Endodermal cell (in vitro differentiated cells): Measurements from ENCODE around the gene BIVM. TPM values are rescaled to one million over a fixed set of nuclear protein-coding genes. Genes with fewer than 3 reads are reported as not detected.

Experiments
- DNase-seq: peaks from one replicate; pipeline ENCODE4 v3.0.0-alpha.2; 2017
- H3K27ac ChIP-seq: 2 replicates; pipeline ENCODE4 v1.5.1; 2013; ENCODE audit warnings: mild to moderate bottlenecking, low read depth, low read length, moderate library complexity
- H3K27me3 ChIP-seq: 2 replicates; pipeline ENCODE4 v1.6.1; 2013; ENCODE audit warnings: mild to moderate bottlenecking, low read length, moderate library complexity; ENCODE audit not compliant: insufficient read depth, control insufficient read depth, poor library complexity, severe bottlenecking
- H3K36me3 ChIP-seq: 2 replicates; pipeline ENCODE4 v1.7.0; 2013; ENCODE audit warnings: mild to moderate bottlenecking, low read length, moderate library complexity; ENCODE audit not compliant: control insufficient read depth, insufficient read depth
- H3K4me1 ChIP-seq: one replicate; pipeline ENCODE4 v1.7.0; 2013; ENCODE audit warnings: low read length; ENCODE audit not compliant: control insufficient read depth, insufficient read depth
- H3K4me3 ChIP-seq: 2 replicates; pipeline ENCODE4 v1.5.1; 2013; ENCODE audit warnings: mild to moderate bottlenecking, low read length, moderate library complexity
- H3K9ac ChIP-seq: 2 replicates; pipeline ENCODE4 v1.6.1; 2013; ENCODE audit warnings: mild to moderate bottlenecking, low read length, moderate library complexity; ENCODE audit not compliant: poor library complexity, severe bottlenecking; ENCODE audit errors: extremely low read depth
- H3K9me3 ChIP-seq: 2 replicates; pipeline ENCODE4 v1.6.1; 2013; ENCODE audit warnings: mild to moderate bottlenecking, low read length, moderate library complexity; ENCODE audit not compliant: control insufficient read depth
- H3K27ac Mint-ChIP-seq: 2 replicates; pipeline ENCODE4 v1.8.0; 2020; ENCODE audit warnings: mixed read lengths
- H3K27me3 Mint-ChIP-seq: 2 replicates; pipeline ENCODE4 v1.8.0; 2021; ENCODE audit warnings: mild to moderate bottlenecking, mixed read lengths; ENCODE audit not compliant: insufficient read depth
- H3K36me3 Mint-ChIP-seq: 2 replicates; pipeline ENCODE4 v1.8.0; 2020; ENCODE audit warnings: low read depth, mixed read lengths
- H3K4me1 Mint-ChIP-seq: 2 replicates; pipeline ENCODE4 v1.8.0; 2020; ENCODE audit warnings: mixed read lengths
- H3K4me3 Mint-ChIP-seq: 2 replicates; pipeline ENCODE4 v1.8.0; 2020; ENCODE audit warnings: mild to moderate bottlenecking, moderate library complexity, mixed read lengths
- H3K9me3 Mint-ChIP-seq: 2 replicates; pipeline ENCODE4 v1.8.0; 2020; ENCODE audit warnings: mild to moderate bottlenecking, mixed read lengths
- WGBS, 2 experiments: methylation state at CpG; one replicate each; pipeline versions ENCODE4 v1.1.5 to v1.1.7; 2013; ENCODE audit warnings: missing lambda C conversion rate in 2 of 2, mixed read lengths in 1 of 2; ENCODE audit not compliant: insufficient coverage in 1 of 2, insufficient read length in 1 of 2; 5-methylcytosine and 5-hydroxymethylcytosine counted together
- long read RNA-seq, 4 experiments: library from polyadenylated mRNA in 2 of 4; library from RNA in 1 of 4; library from capped mRNA in 1 of 4; stranded (forward) in 3 of 4; unstranded in 1 of 4; transcript quantifications; one replicate each; pipeline ENCODE4 v2.0.0, GENCODE V29; 2020 to 2021; ENCODE audit warnings: inconsistent platforms in 1 of 4
- polyA plus RNA-seq, 2 experiments: library from polyadenylated mRNA; stranded (reverse); fragments of 50-300 nt; gene quantifications; one replicate each; pipeline ENCODE4 v1.2.3, GENCODE V29; 2013
- total RNA-seq, 2 donors: library from RNA; stranded (reverse); fragmentation: NEBNext Ultra II Directional in 1 of 2; extraction: Animal tissue kit (Norgen Biotek cat#: 25700) in 1 of 2; gene quantifications; 2 replicates in 1 of 2; 3 replicates in 1 of 2; pipeline ENCODE4 v1.2.1, GENCODE V29; 2021
- TF ChIP-seq, protein P1 (sequence below): fragments of 200-600 bp; sonication (generic); conservative IDR thresholded peaks from 2 replicates; pipeline ENCODE4 v1.5.0; 2021; ENCODE audit warnings: antibody characterized with exemption, mild to moderate bottlenecking

Gene BIVM, protein sequence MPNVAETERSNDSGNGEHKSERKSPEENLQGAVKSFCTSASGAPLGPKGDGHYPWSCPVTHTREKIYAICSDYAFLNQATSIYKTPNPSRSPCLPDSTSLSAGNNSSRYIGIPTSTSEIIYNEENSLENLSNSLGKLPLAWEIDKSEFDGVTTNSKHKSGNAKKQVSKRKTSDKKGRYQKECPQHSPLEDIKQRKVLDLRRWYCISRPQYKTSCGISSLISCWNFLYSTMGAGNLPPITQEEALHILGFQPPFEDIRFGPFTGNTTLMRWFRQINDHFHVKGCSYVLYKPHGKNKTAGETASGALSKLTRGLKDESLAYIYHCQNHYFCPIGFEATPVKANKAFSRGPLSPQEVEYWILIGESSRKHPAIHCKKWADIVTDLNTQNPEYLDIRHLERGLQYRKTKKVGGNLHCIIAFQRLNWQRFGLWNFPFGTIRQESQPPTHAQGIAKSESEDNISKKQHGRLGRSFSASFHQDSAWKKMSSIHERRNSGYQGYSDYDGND
- 10 to 100 TPM; 14.7 to 15.0 TPM for total RNA-seq
- polyA plus RNA-seq (2013, experiment 1 of 2): 14.8 TPM
- 13.7 TPM for polyA plus RNA-seq (2013, experiment 2 of 2)
- long read RNA-seq, experiment 1, partial matches to known transcripts: 0 of 1 reads
- long read RNA-seq, experiment 1, other reads (novel, unspliced or antisense): 1 of 1 reads
- long read RNA-seq, experiment 2, partial matches to known transcripts: 3 of 20 reads
- long read RNA-seq, experiment 2, other reads (novel, unspliced or antisense): 16 of 20 reads
- long read RNA-seq, experiment 3, transcript BIVM-201 (11 exons, 3,859 nt): major isoform, 13 of 42 reads
- long read RNA-seq, experiment 3, partial matches to known transcripts: 0 of 42 reads
- long read RNA-seq, experiment 3, other reads (novel, unspliced or antisense): 29 of 42 reads
- long read RNA-seq, experiment 4: 0 reads

DNA sequence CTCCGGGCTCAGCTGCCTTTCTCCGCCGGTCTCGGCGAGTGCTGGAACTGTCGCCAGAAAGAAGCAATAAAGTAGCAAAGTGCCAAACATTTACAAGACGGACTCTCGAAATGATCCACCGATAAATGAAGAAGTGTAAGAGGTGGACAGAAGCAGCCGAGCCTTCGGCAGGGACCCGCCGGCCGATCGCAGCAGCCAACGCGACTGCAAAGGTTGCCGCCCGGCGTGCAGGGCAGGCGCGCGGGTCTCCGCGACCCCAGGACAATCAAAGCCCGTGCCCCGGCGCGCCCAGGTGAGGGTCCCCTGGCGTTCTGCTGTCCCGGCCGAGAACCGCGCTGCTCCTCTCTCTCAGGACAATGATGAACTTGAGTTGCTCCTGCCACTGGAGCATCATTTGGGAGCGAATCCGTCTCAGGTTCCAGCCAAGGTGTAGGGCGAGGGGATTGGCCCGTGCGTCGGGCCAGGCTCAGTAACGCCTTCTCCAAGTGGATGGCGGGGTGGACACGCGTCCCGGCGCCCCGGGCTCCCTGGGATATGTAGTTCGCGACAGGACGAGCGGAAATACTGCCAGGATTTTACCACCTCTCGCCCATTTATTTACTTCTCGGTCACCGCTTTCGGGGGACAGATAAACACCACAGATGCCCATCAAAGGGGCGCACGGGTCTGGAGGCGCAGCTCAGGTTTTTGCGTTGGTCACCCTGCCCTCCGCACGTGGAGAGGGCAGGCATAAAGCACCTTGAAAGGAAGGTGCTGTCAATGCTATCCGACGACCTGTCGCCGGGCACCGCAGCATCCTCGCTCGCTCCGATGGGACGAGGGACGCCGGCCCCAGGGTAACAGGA is at the start of gene BIVM, which contains the start of gene POGLUT2:
BIVM (plus strand) TSS at position 539 of the 845 bp plus-strand sequence. CDS start 8,149 bp downstream, outside the sequence.
POGLUT2 (minus strand) TSS at position 396 of the 845 bp plus-strand sequence; CDS start at position 90, 306 bp downstream.
- Histone ChIP-seq H3K27me3 (no peaks in the 10 kb centered on the region), H3K4me3 (peak within 1 kb of the TSS; percentile 95), H3K36me3 (peaks cover 1% of the 10 kb centered on the region), H3K4me1 (no peaks in the 10 kb centered on the region), H3K27ac (no peak within 1 kb of the TSS), H3K9me3 (no peaks in the 10 kb centered on the region), H3K9ac (no peak within 1 kb of the TSS)
- Mint-ChIP-seq H3K4me1 (peaks cover 4% of the 10 kb centered on the region), H3K27me3 (peaks cover 3% of the 10 kb centered on the region), H3K9me3 (no peaks in the 10 kb centered on the region), H3K27ac (peak within 1 kb of the TSS; percentile 44), H3K4me3 (peak within 1 kb of the TSS; percentile 77), H3K36me3 (peaks cover 3% of the 10 kb centered on the region)
- TF ChIP-seq, protein P1, sequence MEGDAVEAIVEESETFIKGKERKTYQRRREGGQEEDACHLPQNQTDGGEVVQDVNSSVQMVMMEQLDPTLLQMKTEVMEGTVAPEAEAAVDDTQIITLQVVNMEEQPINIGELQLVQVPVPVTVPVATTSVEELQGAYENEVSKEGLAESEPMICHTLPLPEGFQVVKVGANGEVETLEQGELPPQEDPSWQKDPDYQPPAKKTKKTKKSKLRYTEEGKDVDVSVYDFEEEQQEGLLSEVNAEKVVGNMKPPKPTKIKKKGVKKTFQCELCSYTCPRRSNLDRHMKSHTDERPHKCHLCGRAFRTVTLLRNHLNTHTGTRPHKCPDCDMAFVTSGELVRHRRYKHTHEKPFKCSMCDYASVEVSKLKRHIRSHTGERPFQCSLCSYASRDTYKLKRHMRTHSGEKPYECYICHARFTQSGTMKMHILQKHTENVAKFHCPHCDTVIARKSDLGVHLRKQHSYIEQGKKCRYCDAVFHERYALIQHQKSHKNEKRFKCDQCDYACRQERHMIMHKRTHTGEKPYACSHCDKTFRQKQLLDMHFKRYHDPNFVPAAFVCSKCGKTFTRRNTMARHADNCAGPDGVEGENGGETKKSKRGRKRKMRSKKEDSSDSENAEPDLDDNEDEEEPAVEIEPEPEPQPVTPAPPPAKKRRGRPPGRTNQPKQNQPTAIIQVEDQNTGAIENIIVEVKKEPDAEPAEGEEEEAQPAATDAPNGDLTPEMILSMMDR: no peak
- peak; percentile 98 for DNase-seq
- whole genome bisulfite sequencing, 2 experiments: 0% methylated on average over 37 to 72 of the region's 72 CpGs

DNA sequence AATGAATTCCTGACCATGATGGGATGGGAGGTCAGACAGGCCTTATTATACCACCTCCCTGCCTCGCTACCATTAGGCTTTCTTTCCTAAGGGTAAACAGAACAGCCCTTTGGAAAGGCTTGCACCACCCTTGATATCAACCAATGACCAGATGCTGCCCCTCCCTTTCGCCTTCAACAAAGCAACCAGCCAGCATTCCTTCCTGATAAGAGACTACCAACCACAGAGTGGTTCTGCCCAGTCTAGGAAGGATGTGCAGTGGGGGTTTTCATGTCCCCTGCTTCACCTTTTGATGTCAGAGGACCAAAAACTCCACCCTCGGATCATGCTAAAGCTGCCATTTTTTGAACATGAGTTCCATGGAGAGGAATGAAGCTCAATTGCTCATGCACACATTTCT is 47.0 kb upstream of the BIVM start:
- no peaks in the 10 kb centered on the region for H3K27me3 ChIP-seq
- no peak for DNase-seq
- H3K9me3 ChIP-seq: no peaks in the 10 kb centered on the region
- H3K27me3 Mint-ChIP-seq: peaks cover 1% of the 10 kb centered on the region
- no peak overlapping the region for H3K27ac ChIP-seq
- WGBS, 2 experiments: 90 to 96% methylated on average over 2 to 3 of the region's 3 CpGs
- no peak overlapping the region for H3K4me3 Mint-ChIP-seq
- H3K4me3 ChIP-seq: no peak overlapping the region
- H3K9me3 Mint-ChIP-seq: no peaks in the 10 kb centered on the region
- TF ChIP-seq, protein P1: no peak
- H3K36me3 ChIP-seq: no peaks in the 10 kb centered on the region
- H3K9ac ChIP-seq: no peak overlapping the region
- no peaks in the 10 kb centered on the region for H3K4me1 Mint-ChIP-seq
- H3K27ac Mint-ChIP-seq: no peak overlapping the region
- H3K4me1 ChIP-seq: no peaks in the 10 kb centered on the region
- H3K36me3 Mint-ChIP-seq: no peaks in the 10 kb centered on the region

DNA sequence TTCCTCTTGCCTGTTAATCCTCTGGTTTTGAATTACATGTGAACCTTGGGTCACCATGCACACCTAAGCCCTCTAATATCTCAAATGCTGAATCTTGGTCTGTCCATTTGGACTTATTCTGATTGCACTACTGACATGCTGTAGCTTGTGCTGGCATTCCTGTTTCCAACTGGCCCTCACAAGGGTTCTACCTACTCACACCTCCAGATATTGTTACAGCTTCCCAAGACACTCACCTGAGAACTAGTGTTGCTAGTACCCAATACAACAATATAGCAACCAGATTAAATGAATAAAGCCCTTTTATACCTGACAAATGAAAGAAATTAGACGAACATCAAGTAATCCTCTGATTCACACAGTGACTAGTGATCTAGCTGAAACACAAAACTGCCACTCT is 41.9 kb upstream of the BIVM start:
- no peaks in the 10 kb centered on the region for H3K27me3 Mint-ChIP-seq
- 86% methylated on average over 1 of the region's 1 CpG; no CpG with 5 or more reads in 1 of the 2 experiments for WGBS, 2 experiments

More for the DNA sequence above, 41.9 kb upstream of the BIVM start:
- Histone ChIP-seq H3K4me3 (no peak overlapping the region), H3K9me3 (no peaks in the 10 kb centered on the region), H3K27me3 (no peaks in the 10 kb centered on the region), H3K27ac (no peak overlapping the region), H3K9ac (no peak overlapping the region), H3K36me3 (no peaks in the 10 kb centered on the region), H3K4me1 (no peaks in the 10 kb centered on the region)
- TF ChIP-seq, protein P1: no peak
- Mint-ChIP-seq H3K9me3 (no peaks in the 10 kb centered on the region), H3K4me1 (no peaks in the 10 kb centered on the region), H3K27ac (no peak overlapping the region), H3K4me3 (no peak overlapping the region), H3K36me3 (no peaks in the 10 kb centered on the region)
- DNase-seq: no peak
